SK-N-SH (cell line): ENCODE data around the gene PTBP1. TPM values are rescaled to one million over a fixed set of nuclear protein-coding genes. Genes with fewer than 3 reads are reported as not detected.

ENCODE experiments used
- CTCF ChIA-PET: fragments of 300-600, 350-600 bp; formaldehyde crosslinking; extraction: SDS; loops from one replicate; lab custom pipeline; 2021; lab: Yijun Ruan, JAX
- POLR2A ChIA-PET: fragments of 350-600 bp; sonication (Branson Sonifier 250); formaldehyde crosslinking; extraction: SDS; loops from one replicate; lab custom pipeline; 2020; ENCODE audit warnings: antibody characterized with exemption, inconsistent platforms; lab: Yijun Ruan, JAX
- DNase-seq: peaks from one replicate; pipeline ENCODE4 v3.0.0; 2012
- H2AFZ ChIP-seq: fragments of 200-600 bp; sonication (generic); 2 replicates; pipeline ENCODE4 v1.8.1; 2016; ENCODE audit warnings: antibody characterized with exemption, mild to moderate bottlenecking, low read depth
- H3F3A ChIP-seq: fragments of 200-600 bp; sonication (generic); replicated peaks from 2 replicates; pipeline ENCODE3; 2016; ENCODE audit warnings: antibody characterized with exemption, mild to moderate bottlenecking; ENCODE audit not compliant: insufficient read depth
- H3K27ac ChIP-seq, 2 experiments: fragments of 200-500 bp in 1 of 2; fragments of 200-600 bp in 1 of 2; sonication (Bioruptor generic) in 1 of 2; sonication (generic), shearing (Covaris generic) in 1 of 2; 2 replicates each; pipeline versions ENCODE4 v1.5.1 to v1.6.1; 2014 to 2016; ENCODE audit warnings: low read depth in 2 of 2, inconsistent platforms in 1 of 2, low read length in 1 of 2, mild to moderate bottlenecking in 1 of 2, mixed read lengths in 1 of 2
- H3K27me3 ChIP-seq: fragments of 200-600 bp; sonication (generic), shearing (Covaris generic); 2 replicates; pipeline ENCODE4 v1.6.1; 2016; ENCODE audit warnings: mixed run types; ENCODE audit not compliant: insufficient read depth
- H3K36me3 ChIP-seq, 2 experiments: fragments of 200-500 bp in 1 of 2; fragments of 200-600 bp in 1 of 2; sonication (Bioruptor generic) in 1 of 2; sonication (generic) in 1 of 2; replicated peaks in 1 of 2; 2 replicates each; pipeline versions ENCODE3 to v1.5.1; 2014 to 2016; ENCODE audit warnings: low read length in 1 of 2, mild to moderate bottlenecking in 1 of 2; ENCODE audit not compliant: insufficient read depth in 2 of 2, control insufficient read depth in 1 of 2
- H3K4me1 ChIP-seq, 2 experiments: fragments of 200-500 bp in 1 of 2; fragments of 200-600 bp in 1 of 2; sonication (Bioruptor generic) in 1 of 2; sonication (generic), shearing (Covaris generic) in 1 of 2; 2 replicates each; pipeline versions ENCODE4 v1.5.1 to v1.6.1; 2014 to 2016; ENCODE audit warnings: low read depth in 1 of 2, low read length in 1 of 2, mixed run types in 1 of 2; ENCODE audit not compliant: insufficient read depth in 2 of 2, control insufficient read depth in 1 of 2
- H3K4me2 ChIP-seq: fragments of 200-600 bp; sonication (generic), shearing (Covaris generic); 2 replicates; pipeline ENCODE4 v1.6.1; 2017; ENCODE audit warnings: mixed run types
- H3K4me3 ChIP-seq, 2 experiments: fragments of 200-500 bp in 1 of 2; fragments of 200-600 bp in 1 of 2; sonication (Bioruptor generic) in 1 of 2; sonication (generic), shearing (Covaris generic) in 1 of 2; 2 replicates each; pipeline versions ENCODE4 v1.5.1 to v1.8.1; 2014 to 2016; ENCODE audit warnings: low read depth in 2 of 2, inconsistent platforms in 1 of 2, low read length in 1 of 2, mild to moderate bottlenecking in 1 of 2, mixed read lengths in 1 of 2, moderate library complexity in 1 of 2
- H3K79me2 ChIP-seq: fragments of 200-600 bp; sonication (generic); 2 replicates; pipeline ENCODE4 v1.8.1; 2017; ENCODE audit warnings: mild to moderate bottlenecking; ENCODE audit not compliant: insufficient read depth
- H3K9ac ChIP-seq: fragments of 200-600 bp; sonication (generic); 2 replicates; pipeline ENCODE4 v1.6.1; 2017; ENCODE audit warnings: mixed run types
- H3K9me2 ChIP-seq: fragments of 200-600 bp; sonication (generic); 2 replicates; pipeline ENCODE4 v1.6.1; 2017; ENCODE audit warnings: mixed run types
- H3K9me3 ChIP-seq: fragments of 200-600 bp; sonication (generic); 2 replicates; pipeline ENCODE4 v1.6.1; 2017; ENCODE audit warnings: mixed run types, mild to moderate bottlenecking, moderate library complexity
- H4K20me1 ChIP-seq: fragments of 200-600 bp; sonication (generic); 2 replicates; pipeline ENCODE4 v1.6.1; 2017; ENCODE audit warnings: mild to moderate bottlenecking, mixed run types; ENCODE audit not compliant: insufficient read depth
- FOXM1 ChIP-seq: IDR thresholded peaks from 2 replicates; pipeline ENCODE4 v1.4.0; 2012; ENCODE audit warnings: low read depth, mild to moderate bottlenecking
- GABPA ChIP-seq: IDR thresholded peaks from 2 replicates; pipeline ENCODE4 v1.4.0; 2012; ENCODE audit warnings: low read depth, mild to moderate bottlenecking
- JUND ChIP-seq: IDR thresholded peaks from 2 replicates; pipeline ENCODE4 v1.4.0; 2012
- MXI1 ChIP-seq: IDR thresholded peaks from 2 replicates; pipeline ENCODE4 v1.6.1; 2012; ENCODE audit warnings: mild to moderate bottlenecking, low read depth, low read length, improper control_type of control experiment
- NFIC ChIP-seq: IDR thresholded peaks from 2 replicates; pipeline ENCODE4 v1.4.0; 2012; ENCODE audit warnings: borderline replicate concordance
- POLR2AphosphoS5 ChIP-seq: IDR thresholded peaks from 2 replicates; pipeline ENCODE4 v1.6.1; 2012; ENCODE audit warnings: low read depth, low read length
- RAD21 ChIP-seq: IDR thresholded peaks from 2 replicates; pipeline ENCODE4 v1.6.1; 2012; ENCODE audit warnings: mild to moderate bottlenecking, low read length
- RCOR1 ChIP-seq: fragments of 150-350 bp; IDR thresholded peaks from 2 replicates; pipeline ENCODE4 v1.6.1; 2017; ENCODE audit warnings: antibody characterized with exemption, low read length
- RXRA ChIP-seq: IDR thresholded peaks from 2 replicates; pipeline ENCODE4 v1.4.0; 2012; ENCODE audit warnings: low read depth, mild to moderate bottlenecking, borderline replicate concordance
- SMC3 ChIP-seq: IDR thresholded peaks from 2 replicates; pipeline ENCODE4 v1.6.1; 2012; ENCODE audit warnings: low read depth, low read length, improper control_type of control experiment
- TEAD4 ChIP-seq: IDR thresholded peaks from 2 replicates; pipeline ENCODE4 v1.4.0; 2012; ENCODE audit warnings: mild to moderate bottlenecking, borderline replicate concordance; ENCODE audit not compliant: insufficient read depth
- YY1 ChIP-seq: IDR thresholded peaks from 2 replicates; pipeline ENCODE4 v1.4.0; 2012; ENCODE audit warnings: low read depth, mild to moderate bottlenecking
- WGBS: methylation state at CpG from one replicate; pipeline ENCODE4 v1.1.6; 2017; ENCODE audit warnings: low lambda C conversion rate; 5-methylcytosine and 5-hydroxymethylcytosine counted together
- polyA plus RNA-seq, 3 experiments: library from polyadenylated mRNA; depleted of rRNA; stranded (reverse); fragments of >200 nt; gene quantifications; 2 replicates each; pipeline ENCODE4 v1.2.3, GENCODE V29; 2012
- TF ChIP-seq, protein P1 (sequence below): fragments of 200-600 bp; sonication (generic); IDR thresholded peaks from 2 replicates; pipeline ENCODE4 v1.6.1; 2017; ENCODE audit warnings: antibody characterized with exemption, mild to moderate bottlenecking, moderate library complexity
- TF ChIP-seq, protein P2 (sequence below): IDR thresholded peaks from 2 replicates; pipeline ENCODE4 v1.4.0; 2012; ENCODE audit warnings: low read depth, borderline replicate concordance
- TF ChIP-seq, protein P3 (sequence below): IDR thresholded peaks from 2 replicates; pipeline ENCODE4; 2012
- TF ChIP-seq, protein P4 (sequence below): fragments of 150-350 bp; IDR thresholded peaks from 2 replicates; pipeline ENCODE4 v1.6.1; 2017; ENCODE audit warnings: antibody characterized with exemption, low read length, low read depth, borderline replicate concordance

Gene PTBP1
- polyA plus RNA-seq, 1 of the 3 experiments (the other 2 are of a cell fraction) = 243 TPM

DNA sequence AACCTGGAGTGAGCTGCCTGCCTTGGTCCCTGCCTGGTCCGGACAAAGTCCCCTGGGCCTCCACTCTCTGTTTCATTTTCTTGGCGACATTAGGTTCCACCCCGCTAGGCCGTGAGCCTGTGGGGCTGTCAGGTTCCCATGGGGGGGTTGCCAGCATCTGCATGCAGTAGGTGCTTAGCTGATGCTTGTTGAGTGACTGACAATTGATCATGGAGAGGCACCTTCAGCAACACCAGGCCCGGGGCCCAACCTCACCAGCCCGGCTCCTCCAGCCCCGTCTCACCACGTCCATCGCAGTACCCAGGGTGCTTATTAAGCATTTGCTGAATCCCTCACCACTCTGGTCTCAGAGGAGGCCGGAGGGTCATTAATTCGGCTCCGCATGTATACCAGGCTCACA lies 33.0 kb upstream of the PTBP1 start:
- H3K9ac ChIP-seq = no peak overlapping the region
- TF ChIP-seq POLR2AphosphoS5 (no peak), MXI1 (no peak), RAD21 (no peak)
- ChIA-PET POLR2A (no interaction called here), CTCF (interaction anchor here (0.9 kb wide), 1 partner anchor 30 kb away, joined by 5 read pairs; no protein-coding TSS in a partner anchor)
- H3K27ac ChIP-seq = no peak overlapping the region
- WGBS = 94% methylated on average over 12 of the region's 12 CpGs
- no peak overlapping the region for H3K4me3 ChIP-seq
- H3K4me1 ChIP-seq = no peaks in the 10 kb centered on the region
- H3K9me2 ChIP-seq = no peaks in the 10 kb centered on the region
- no peak for DNase-seq
- no peaks in the 10 kb centered on the region for H3K27me3 ChIP-seq
- no peaks in the 10 kb centered on the region for H4K20me1 ChIP-seq
- H3F3A ChIP-seq = peaks cover 7% of the 10 kb centered on the region
- H2AFZ ChIP-seq = no peak overlapping the region
- H3K9me3 ChIP-seq = no peaks in the 10 kb centered on the region
- no peak overlapping the region for H3K4me2 ChIP-seq
- H3K79me2 ChIP-seq = no peaks in the 10 kb centered on the region
- no peaks in the 10 kb centered on the region for H3K36me3 ChIP-seq

DNA sequence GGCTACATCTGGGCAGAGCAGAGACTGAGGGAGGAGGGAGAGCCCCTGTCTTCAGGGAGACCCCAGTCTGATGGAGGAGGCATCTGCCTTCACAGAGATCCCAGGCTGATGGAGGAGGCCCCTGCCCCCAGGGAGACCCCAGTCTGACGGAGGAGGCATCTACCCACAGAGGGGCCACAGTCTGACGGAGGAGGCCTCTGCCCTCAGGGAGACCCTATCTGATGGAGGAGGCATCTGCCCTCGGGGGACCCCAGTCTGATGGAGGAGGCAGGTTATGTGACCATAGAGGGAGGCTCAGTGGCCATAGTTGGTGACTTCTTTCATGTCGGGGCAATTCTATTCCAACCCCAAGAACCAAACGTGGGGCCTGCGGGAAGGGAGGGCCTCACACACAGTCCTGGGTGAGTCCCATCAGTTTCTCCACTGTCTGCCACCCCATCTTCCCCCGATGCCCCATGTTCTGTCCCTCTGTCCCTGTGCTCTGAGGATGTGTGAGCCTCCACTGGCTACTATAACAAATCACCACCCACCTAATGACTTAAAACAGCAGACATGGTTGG lies 32.0 kb upstream of the PTBP1 start:
- Histone ChIP-seq H2AFZ (no peak overlapping the region), H3F3A (peaks cover 7% of the 10 kb centered on the region), H3K4me1 (no peaks in the 10 kb centered on the region), H3K36me3 (no peaks in the 10 kb centered on the region), H3K9me2 (no peaks in the 10 kb centered on the region), H4K20me1 (no peaks in the 10 kb centered on the region), H3K27ac (no peak overlapping the region), H3K4me2 (no peak overlapping the region), H3K9me3 (no peaks in the 10 kb centered on the region), H3K79me2 (no peaks in the 10 kb centered on the region), H3K9ac (no peak overlapping the region), H3K27me3 (no peaks in the 10 kb centered on the region), H3K4me3 (no peak overlapping the region)
- ChIA-PET POLR2A (no interaction called here), CTCF (no interaction called here)
- WGBS = 56% methylated on average over 4 of the region's 7 CpGs
- no peak for TF ChIP-seq MXI1
- DNase-seq = no peak

DNA sequence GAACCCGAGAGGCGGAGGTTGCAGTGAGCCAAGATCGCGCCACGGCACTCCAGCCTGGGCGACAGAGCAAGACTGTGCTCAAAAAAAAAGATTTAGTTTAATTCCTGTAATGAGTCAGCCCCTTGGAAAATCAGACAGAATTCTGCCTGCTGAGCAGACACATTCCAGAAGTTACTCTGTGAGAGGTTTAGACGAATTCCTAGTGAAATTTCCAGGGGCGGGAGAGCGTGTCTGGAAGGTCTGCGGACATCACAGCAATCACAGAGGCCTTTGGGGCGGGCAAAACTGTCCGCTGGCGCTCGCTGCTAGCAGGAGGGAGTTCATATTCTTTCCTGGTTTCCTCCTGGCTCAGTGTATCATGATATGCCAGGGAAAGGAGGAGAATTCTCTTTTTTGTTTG lies 28.8 kb upstream of the PTBP1 start:
- no peaks in the 10 kb centered on the region for H3K79me2 ChIP-seq
- H3K4me1 ChIP-seq = no peaks in the 10 kb centered on the region
- H3F3A ChIP-seq = peaks cover 7% of the 10 kb centered on the region
- H3K9me2 ChIP-seq = no peaks in the 10 kb centered on the region
- WGBS = 64% methylated on average over 8 of the region's 14 CpGs
- H2AFZ ChIP-seq = no peak overlapping the region
- no peaks in the 10 kb centered on the region for H4K20me1 ChIP-seq
- H3K36me3 ChIP-seq = no peaks in the 10 kb centered on the region
- H3K4me2 ChIP-seq = no peak overlapping the region
- POLR2A ChIA-PET = no interaction called here
- H3K27ac ChIP-seq = no peak overlapping the region
- no peak overlapping the region for H3K4me3 ChIP-seq
- H3K27me3 ChIP-seq = no peaks in the 10 kb centered on the region
- H3K9me3 ChIP-seq = no peaks in the 10 kb centered on the region
- H3K9ac ChIP-seq = no peak overlapping the region
- CTCF ChIA-PET = interaction anchor here (1.0 to 1.5 kb wide), 3 partner anchors 63 to 233 kb away, joined by 3 to 8 read pairs (median 5); partner anchors contain the start of gene PRTN3
- DNase-seq = no peak
- no peak for TF ChIP-seq FOXM1
- no peak for TF ChIP-seq RCOR1
- no peak for TF ChIP-seq YY1
- TF ChIP-seq, protein P1, sequence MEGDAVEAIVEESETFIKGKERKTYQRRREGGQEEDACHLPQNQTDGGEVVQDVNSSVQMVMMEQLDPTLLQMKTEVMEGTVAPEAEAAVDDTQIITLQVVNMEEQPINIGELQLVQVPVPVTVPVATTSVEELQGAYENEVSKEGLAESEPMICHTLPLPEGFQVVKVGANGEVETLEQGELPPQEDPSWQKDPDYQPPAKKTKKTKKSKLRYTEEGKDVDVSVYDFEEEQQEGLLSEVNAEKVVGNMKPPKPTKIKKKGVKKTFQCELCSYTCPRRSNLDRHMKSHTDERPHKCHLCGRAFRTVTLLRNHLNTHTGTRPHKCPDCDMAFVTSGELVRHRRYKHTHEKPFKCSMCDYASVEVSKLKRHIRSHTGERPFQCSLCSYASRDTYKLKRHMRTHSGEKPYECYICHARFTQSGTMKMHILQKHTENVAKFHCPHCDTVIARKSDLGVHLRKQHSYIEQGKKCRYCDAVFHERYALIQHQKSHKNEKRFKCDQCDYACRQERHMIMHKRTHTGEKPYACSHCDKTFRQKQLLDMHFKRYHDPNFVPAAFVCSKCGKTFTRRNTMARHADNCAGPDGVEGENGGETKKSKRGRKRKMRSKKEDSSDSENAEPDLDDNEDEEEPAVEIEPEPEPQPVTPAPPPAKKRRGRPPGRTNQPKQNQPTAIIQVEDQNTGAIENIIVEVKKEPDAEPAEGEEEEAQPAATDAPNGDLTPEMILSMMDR = no peak
- TF ChIP-seq NFIC = no peak
- TF ChIP-seq, protein P2, sequence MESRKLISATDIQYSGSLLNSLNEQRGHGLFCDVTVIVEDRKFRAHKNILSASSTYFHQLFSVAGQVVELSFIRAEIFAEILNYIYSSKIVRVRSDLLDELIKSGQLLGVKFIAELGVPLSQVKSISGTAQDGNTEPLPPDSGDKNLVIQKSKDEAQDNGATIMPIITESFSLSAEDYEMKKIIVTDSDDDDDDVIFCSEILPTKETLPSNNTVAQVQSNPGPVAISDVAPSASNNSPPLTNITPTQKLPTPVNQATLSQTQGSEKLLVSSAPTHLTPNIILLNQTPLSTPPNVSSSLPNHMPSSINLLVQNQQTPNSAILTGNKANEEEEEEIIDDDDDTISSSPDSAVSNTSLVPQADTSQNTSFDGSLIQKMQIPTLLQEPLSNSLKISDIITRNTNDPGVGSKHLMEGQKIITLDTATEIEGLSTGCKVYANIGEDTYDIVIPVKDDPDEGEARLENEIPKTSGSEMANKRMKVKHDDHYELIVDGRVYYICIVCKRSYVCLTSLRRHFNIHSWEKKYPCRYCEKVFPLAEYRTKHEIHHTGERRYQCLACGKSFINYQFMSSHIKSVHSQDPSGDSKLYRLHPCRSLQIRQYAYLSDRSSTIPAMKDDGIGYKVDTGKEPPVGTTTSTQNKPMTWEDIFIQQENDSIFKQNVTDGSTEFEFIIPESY = no peak
- TF ChIP-seq, protein P3, sequence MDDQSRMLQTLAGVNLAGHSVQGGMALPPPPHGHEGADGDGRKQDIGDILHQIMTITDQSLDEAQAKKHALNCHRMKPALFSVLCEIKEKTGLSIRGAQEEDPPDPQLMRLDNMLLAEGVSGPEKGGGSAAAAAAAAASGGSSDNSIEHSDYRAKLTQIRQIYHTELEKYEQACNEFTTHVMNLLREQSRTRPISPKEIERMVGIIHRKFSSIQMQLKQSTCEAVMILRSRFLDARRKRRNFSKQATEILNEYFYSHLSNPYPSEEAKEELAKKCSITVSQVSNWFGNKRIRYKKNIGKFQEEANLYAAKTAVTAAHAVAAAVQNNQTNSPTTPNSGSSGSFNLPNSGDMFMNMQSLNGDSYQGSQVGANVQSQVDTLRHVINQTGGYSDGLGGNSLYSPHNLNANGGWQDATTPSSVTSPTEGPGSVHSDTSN = no peak
- no peak for TF ChIP-seq SMC3
- TF ChIP-seq JUND = no peak
- no peak for TF ChIP-seq GABPA
- no peak for TF ChIP-seq RXRA
- TF ChIP-seq, protein P4, sequence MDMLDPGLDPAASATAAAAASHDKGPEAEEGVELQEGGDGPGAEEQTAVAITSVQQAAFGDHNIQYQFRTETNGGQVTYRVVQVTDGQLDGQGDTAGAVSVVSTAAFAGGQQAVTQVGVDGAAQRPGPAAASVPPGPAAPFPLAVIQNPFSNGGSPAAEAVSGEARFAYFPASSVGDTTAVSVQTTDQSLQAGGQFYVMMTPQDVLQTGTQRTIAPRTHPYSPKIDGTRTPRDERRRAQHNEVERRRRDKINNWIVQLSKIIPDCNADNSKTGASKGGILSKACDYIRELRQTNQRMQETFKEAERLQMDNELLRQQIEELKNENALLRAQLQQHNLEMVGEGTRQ = no peak
- TF ChIP-seq TEAD4 = no peak
